HG02571 (cell line): Measurements from ENCODE around the gene SSR1.
"Not testable (repeated sequence)": the region's sequence is repeated elsewhere in the genome, so short reads cannot be mapped to it uniquely, and the experiment has no call there.

ENCODE experiments used
- ATAC-seq: cut with Tn5 transposase; IDR thresholded peaks from one replicate; pipeline ENCODE4 v1.9.1; 2021; ENCODE audit warnings: mild to moderate bottlenecking, moderate library complexity; ENCODE audit not compliant: unreplicated experiment

The SSR1 gene

DNA sequence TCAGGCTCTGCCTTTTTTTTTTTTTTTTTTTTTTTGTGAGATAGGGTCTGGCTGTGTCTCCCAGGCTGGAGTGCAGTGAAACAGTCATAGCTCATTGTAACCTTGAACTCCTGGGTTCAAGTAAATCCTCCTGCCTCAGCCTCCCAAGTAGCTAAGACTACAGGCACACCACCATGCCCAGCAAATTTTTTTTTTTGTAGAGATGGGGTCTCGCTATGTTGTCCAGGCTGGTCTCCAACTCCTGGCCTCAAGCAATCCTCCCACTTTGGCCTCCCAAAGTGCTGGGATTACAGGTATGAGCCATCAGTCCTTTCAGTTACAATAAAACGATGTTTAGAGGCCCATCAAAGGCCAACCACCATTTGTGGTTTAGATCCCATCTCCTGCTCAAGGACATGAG lies 6.4 kb upstream of the SSR1 start:
- not testable (repeated sequence) for ATAC-seq

- no peak for ATAC-seq
Observed at GRCh38 chr6:7317538-7317937, 4.5 kb upstream of the SSR1 start.

DNA sequence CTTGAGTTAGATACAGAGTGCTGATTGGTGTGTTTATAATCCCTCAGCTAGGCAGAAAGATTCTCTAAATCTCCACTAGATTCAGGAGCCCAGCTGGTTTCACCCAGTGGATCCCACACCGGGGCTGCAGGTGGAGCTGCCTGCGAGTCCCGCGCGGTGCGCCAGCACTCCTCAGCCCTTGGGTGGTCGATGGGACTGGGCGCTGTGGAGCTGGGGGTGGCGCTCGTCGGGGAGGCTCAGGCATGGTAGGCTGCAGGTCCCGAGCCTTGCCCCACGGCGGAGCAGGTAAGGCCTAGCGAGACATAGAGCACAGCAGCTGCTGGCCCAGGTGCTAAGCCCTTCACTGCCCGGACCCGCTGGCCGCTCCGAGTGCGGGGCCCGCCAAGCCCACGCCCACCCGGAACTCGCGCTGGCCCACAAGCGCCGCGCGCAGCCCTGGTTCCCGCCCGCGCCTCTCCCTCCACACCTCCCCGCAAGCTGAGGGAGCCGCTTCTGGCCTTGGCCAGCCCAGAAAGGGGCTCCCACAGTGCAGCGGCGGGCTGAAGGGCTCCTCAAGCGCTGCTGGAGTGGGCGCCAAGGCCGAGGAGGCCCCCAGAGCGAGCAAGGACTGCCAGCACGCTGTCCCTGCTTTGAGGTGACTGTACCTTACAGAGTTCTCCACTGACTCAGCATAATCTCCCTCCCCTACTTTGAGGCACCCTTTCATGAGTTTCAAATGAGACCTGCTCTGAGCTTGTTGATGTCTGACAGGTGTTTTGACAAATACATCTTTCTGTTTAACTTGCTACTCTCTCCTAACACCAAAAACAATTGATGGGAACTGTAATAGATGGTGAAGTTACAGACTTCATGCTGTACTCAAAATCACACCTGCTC lies 3.9 kb upstream of the SSR1 start:
- ATAC-seq = no peak

DNA sequence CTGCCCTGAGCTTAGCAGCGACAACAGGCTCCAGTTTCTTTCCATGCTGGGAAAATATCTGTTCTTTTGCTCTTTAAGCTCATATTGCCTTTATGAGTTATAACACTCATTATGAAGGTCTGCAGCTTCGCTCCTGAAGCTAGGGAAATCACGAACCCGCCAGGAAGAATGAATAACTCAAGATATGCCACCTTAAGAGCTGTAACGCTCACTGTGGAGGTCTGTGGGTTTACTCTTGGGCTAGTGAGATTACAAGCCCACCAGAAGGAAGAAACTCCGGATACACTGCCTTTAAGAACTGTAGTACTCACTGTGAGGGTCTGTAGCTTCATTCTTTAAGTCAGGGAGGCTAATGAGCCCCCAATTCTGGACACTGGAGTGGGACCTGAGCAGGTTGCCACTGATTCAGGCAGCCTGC lies 3.0 kb upstream of the SSR1 start:
- no peak for ATAC-seq

GRCh38 chr6:7315087-7315947 lies 2.3 kb upstream of the SSR1 start:
- not testable (repeated sequence) for ATAC-seq

DNA sequence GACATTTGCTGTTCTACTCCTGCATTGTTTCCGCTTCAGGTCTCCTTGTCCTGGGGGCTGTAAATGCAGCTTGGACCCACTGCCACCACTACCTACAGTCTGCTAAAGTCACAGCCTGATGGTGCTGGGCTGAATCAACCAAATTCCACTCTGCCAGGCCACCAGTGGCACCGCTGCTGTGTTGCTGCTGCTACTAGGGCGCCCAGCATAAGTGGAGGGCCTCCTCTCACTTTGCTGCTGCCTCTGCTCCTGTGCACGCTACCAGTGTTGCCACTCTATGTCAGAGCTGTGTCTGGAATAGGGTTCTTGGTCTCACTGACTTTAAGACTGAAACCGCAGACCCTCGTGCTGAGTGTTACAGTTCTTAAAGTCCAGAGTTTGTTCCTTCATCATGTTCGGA lies 1.4 kb upstream of the SSR1 start:
- ATAC-seq = no peak

- no peak for ATAC-seq
Observed at GRCh38 chr6:7313505-7314165, 636 bp upstream of the SSR1 start.

- peak; percentile 4 for ATAC-seq
Observed at GRCh38 chr6:7311917-7312615, 933 bp downstream of the SSR1 start.

- no peak for ATAC-seq
Observed at GRCh38 chr6:7311176-7311575, 1.8 kb downstream of the SSR1 start.

DNA sequence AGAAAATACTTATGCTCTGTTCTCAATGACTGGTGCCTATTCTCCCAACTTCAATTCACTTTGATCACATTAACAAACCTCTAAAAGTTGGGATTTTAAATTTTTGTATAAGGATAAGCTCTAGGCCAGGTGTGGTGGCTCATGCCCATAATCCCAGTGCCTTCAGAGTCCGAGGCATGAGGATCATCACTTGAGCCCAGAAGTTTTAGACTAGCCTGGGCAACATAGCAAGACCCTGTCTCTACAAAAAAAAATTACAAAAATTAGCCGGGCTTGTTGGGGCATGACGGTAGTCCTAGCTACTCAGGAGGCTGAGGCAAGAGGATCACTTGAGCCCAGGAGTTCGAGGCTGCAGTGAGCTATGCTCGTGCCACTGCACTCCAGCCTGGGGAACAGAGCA lies 3.9 kb downstream of the SSR1 start:
- no peak for ATAC-seq

GRCh38 chr6:7307533-7307932 lies 5.5 kb downstream of the SSR1 start:
- no peak for ATAC-seq

- ATAC-seq = no peak
Observed at GRCh38 chr6:7304821-7305220, 8.2 kb downstream of the SSR1 start.

GRCh38 chr6:7301702-7302101 lies 11.3 kb downstream of the SSR1 start:
- ATAC-seq = no peak

DNA sequence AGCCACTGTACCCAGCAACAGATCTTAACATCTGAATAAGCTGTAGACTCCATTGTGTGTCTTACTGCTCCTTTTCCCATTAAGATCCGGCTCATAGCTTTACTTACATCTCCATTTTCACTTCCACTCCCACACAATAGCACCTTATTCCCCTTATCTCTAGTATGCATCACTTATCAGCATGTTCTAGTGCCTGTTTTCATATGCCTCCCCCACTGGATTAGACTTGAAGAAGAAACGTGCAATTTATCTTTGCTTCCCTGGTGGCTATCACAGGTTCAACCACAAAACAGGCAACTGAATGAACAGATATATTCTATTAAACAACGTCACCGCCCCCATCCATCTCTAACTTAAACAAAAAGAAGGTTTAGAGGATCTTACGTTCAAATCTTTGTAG lies 12.1 kb downstream of the SSR1 start:
- ATAC-seq = no peak

DNA sequence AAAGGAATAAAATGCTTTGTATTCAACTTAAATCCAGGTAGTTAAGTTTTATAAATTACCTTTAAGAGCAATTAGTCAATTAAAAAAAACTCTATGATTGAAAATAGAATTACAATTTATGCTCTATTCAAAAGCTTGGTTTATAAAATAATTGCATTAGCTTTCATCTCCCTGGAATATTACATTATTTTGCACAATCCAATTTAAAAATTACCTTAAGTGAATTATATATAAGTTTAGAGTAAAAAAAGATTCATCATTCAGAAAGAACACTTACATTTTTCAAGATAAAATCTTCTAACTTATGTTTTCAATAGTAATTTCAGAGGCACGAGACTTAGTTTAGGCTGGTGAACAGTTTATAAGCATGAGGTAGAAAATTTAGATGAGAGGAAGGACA lies 14.9 kb downstream of the SSR1 start:
- ATAC-seq = no peak

GRCh38 chr6:7296602-7297001 lies 16.4 kb downstream of the SSR1 start:
- ATAC-seq = no peak

GRCh38 chr6:7295916-7296315 lies 17.1 kb downstream of the SSR1 start:
- no peak for ATAC-seq

DNA sequence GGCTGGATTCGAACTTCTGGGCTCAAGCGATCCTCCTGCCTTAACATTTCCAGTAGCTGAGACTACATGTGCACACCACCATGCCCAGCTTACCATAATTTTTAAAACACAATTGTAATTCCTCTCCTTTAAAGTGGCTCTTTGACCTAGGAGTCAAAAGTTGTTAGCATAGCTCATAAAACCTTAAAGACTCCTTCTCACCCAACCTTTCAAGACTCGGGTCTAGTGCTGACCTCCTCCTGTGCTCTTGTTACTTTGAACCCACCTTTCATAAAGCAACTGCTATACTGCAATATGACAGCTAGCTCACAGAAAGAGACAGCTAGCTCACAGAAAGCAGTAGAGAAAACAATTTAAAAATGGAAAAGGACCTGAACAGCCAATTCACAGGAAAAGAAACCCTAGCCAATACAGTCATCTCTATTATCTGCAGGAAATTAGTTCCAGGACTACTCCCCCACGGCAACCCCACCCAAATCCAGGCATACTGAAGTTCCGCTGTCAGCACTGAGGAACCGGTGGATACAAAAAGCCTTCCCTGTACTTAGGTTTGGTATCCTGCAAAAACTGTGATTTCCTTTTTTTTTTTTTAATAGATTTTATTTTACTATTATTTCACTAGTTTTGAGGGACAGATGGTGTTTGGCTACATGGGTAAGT lies 20.3 kb downstream of the SSR1 start:
- ATAC-seq = no peak

GRCh38 chr6:7290079-7290478 lies 22.9 kb downstream of the SSR1 start:
- no peak for ATAC-seq

DNA sequence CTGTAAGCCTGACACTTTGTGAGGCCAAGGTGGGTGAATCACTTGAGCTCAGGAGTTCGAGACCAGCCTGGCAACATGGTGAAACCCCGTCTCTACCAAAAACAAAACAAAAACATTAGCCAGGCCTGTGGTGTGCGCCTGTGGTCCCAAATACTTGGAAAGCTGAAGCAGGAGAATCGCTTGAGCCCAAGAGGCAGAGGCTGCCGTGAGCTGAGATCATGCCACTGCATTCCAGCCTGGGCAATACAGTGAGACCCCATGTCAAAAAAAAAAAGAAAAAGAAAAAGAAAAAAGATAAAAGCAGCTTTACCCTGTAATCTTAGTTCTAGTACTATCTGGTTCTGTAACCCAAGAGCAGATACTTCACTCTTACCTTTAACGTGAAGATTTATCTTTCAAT lies 27.6 kb downstream of the SSR1 start:
- ATAC-seq = no peak
